GM21786 (cell line): ENCODE results near the gene KRTAP20-1.

Source experiments
- ATAC-seq: cut with Tn5 transposase; IDR thresholded peaks from one replicate; pipeline ENCODE4 v1.9.1; 2021; ENCODE audit not compliant: unreplicated experiment

Gene KRTAP20-1

GRCh38 chr21:30642564-30642963 lies 26.3 kb downstream of the KRTAP20-1 start, which contains the start of gene KRTAP20-3:
TSS of gene KRTAP20-3 (plus strand) at chr21:30642864.
- no peak for ATAC-seq

GRCh38 chr21:30646904-30647414 lies 30.7 kb downstream of the KRTAP20-1 start:
- no peak for ATAC-seq

GRCh38 chr21:30652891-30653290 lies 36.7 kb downstream of the KRTAP20-1 start:
- no peak for ATAC-seq
